HuH-7.5 (cell line): ENCODE data around the gene GRM3.

Source experiments
- DNase-seq: peaks from one replicate; pipeline ENCODE4 v3.0.0; 2011; ENCODE audit warnings: low spot score

GRM3 gene

DNA sequence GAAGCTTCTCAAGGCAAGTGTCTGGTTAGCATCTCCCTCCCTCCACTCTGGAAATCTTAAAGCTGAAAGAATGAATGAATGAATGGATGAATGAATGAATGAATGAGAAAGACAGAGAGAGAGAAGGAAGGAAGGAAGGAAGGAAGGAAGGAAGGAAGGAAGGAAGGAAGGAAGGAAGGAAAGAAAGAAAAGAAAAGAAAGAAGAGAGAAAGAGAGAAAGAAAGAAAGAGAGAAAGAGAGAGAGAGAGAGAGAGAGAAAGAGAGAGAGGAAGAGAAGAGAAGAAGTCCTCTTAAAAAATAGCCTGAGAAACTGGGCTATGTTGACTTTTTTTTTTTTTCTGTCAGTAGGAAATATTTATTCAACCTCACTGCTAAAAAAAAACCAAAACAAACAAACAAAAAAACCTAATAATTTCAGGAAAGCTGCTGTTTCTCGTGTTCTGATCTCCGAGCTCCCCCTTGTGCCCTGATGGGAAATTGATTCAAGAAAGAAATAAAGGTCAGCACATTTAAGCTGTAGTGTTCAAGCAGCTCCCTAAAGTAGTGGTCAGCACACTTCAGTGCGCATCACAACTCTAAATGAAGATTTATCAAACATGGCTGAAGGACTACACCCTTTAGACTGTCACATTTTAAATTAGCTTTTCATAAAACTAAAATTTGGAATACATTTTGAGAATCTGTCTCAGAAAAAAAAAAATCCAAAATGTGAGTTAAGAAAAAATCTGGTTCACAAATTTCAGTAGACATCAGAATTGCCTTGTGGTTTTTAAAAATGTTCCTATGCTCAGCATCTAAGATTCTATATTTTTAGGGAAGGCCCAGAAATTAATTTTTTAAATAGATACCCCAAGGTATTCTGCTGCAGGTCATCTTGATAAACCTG lies 261.5 kb downstream of the GRM3 start:
- DNase-seq, result no peak

DNA sequence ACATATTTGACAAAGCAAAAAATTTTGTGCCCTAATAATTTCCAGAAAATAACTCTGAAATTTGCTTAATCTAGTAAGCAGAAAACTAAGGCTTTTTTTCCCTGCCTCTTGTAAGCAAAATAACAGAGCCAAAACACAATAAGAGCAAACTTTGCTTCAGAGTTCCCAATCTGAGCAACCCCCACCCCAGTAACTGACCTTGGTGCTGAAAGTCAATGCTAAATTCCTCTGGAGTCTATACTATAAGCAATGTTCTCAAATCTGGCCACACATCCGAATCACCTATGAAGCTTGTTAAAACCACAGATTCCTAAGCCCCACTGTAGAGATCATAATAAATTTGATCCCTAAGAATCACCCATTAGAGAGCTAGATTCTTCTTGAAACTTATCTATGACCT lies 265.2 kb downstream of the GRM3 start:
- no peak for DNase-seq

DNA sequence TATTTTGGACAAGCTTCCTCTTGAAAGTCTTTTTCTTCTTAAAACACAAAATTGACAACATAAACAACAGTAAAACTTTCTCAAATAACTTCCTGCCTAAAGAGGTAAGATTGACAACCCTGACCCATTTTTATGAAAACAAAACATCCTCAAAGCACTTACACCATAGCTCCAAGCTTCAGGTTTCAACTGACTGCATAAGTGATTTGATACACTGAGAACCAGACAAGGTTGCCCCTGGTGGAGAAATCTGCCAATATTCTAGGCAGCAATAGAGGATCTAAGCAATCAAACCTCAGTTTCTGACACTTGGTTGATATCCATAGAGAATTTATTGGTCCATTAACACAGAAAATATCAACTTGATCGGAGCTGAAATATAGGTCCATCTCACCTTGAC lies 267.9 kb downstream of the GRM3 start:
- DNase-seq, result no peak

DNA sequence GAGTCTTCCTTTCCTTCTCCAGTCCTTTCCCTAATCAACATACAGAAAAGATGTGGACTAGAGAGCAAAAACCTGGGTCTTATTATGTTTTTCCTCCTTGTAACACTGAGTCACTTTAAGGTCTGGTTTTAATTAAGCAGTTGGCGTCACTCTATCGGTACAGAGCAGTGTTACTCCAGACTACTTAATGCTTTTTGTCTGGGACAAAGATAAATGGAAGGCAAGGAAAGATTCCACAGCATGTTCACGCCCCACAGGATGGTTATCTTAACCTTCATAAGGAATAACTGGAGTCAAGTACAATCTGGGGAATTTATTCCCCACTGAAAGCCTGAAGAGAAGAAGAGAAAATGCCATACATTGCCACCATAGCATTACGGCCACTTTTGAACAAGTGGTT lies 270.0 kb downstream of the GRM3 start:
- DNase-seq, result no peak
